ENCODE data around the gene CDK5.
A peak's percentile ranks its signal among the peaks of the same experiment; 100 is the strongest.
"Not testable (repeated sequence)": the region's sequence is repeated elsewhere in the genome, so short reads cannot be mapped to it uniquely, and the experiment has no call there.

CDK5 gene

DNA sequence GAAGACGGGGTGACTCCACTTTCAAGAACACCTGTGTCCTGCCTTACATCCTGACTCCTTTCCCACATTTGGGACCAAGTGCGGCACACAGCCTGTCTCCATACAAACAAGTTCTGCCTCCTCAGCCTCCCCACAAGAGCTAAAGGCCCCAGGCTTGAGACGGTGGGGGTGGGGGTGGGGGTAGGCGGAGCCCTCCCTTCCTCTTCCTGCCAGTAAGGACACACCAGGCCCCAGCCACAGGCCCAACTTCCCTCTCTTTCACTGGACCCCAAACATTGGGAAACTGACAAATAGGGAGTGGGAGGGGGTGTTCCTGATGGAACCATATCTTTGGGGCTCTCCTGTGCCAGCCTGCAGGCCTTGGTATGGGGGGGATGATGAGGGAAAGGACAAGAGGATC lies 4.6 kb downstream of the CDK5 start:
- Histone ChIP-seq H3K9me3 (ENCODE audit: control insufficient read depth, insufficient read depth, low read length) (no peaks in the 10 kb centered on the region), H3K27ac (ENCODE audit: low read depth, low read length) (no peak overlapping the region), H3K9ac (ENCODE audit: low read depth, low read length) (no peak overlapping the region), H3K27me3 (ENCODE audit: control insufficient read depth, insufficient read depth, low read length) (peaks cover 39% of the 10 kb centered on the region), H3K4me3 (ENCODE audit: low read depth, low read length) (no peak overlapping the region), H3K36me3 (ENCODE audit: control insufficient read depth, insufficient read depth, low read length) (no peaks in the 10 kb centered on the region), H3K4me1 (ENCODE audit: control insufficient read depth, insufficient read depth, low read length) (peaks cover 12% of the 10 kb centered on the region; the same call in 1 of the 2 replicates)

DNA sequence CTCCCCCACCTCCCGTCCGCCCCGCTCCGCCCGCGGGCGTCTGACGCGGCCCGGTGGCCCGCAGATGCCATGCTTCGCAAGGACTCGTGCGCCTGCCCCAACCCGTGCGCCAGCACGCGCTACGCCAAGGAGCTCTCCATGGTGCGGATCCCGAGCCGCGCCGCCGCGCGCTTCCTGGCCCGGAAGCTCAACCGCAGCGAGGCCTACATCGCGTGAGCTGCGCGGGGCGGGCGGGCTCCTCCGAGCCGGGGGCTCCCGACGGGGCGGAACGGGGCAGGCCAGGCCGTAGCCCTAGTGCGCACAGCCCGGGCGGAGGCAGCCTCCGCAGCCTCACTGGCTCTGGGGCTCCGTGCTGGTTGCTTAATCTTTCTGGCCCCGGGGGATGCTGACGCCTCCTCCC lies 6.6 kb downstream of the CDK5 start:
- Histone ChIP-seq H3K27me3 (ENCODE audit: control insufficient read depth, insufficient read depth, low read length) (peaks cover 35% of the 10 kb centered on the region), H3K36me3 (ENCODE audit: control insufficient read depth, insufficient read depth, low read length) (no peaks in the 10 kb centered on the region), H3K9ac (ENCODE audit: low read depth, low read length) (no peak overlapping the region), H3K27ac (ENCODE audit: low read depth, low read length) (no peak overlapping the region), H3K4me1 (ENCODE audit: control insufficient read depth, insufficient read depth, low read length) (0 out of 2 replicates have a peak, but pooled peaks cover 3% of the 10 kb centered on the region), H3K9me3 (ENCODE audit: control insufficient read depth, insufficient read depth, low read length) (no peaks in the 10 kb centered on the region), H3K4me3 (ENCODE audit: low read depth, low read length) (peak overlapping the region; percentile 36)

DNA sequence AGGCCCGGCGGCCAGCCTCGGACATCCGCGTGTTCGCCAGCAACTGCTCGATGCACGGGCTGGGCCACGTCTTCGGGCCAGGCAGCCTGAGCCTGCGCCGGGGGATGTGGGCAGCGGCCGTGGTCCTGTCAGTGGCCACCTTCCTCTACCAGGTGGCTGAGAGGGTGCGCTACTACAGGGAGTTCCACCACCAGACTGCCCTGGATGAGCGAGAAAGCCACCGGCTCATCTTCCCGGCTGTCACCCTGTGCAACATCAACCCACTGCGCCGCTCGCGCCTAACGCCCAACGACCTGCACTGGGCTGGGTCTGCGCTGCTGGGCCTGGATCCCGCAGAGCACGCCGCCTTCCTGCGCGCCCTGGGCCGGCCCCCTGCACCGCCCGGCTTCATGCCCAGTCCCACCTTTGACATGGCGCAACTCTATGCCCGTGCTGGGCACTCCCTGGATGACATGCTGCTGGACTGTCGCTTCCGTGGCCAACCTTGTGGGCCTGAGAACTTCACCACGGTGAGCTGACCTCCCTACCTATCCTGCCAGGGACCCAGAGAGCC lies 8.7 kb downstream of the CDK5 start:
- Histone ChIP-seq H3K4me1 (ENCODE audit: control insufficient read depth, insufficient read depth, low read length) (0 out of 2 replicates have a peak, but pooled peaks cover 3% of the 10 kb centered on the region), H3K4me3 (ENCODE audit: low read depth, low read length) (no peak overlapping the region), H3K27ac (ENCODE audit: low read depth, low read length) (no peak overlapping the region), H3K9me3 (ENCODE audit: control insufficient read depth, insufficient read depth, low read length) (no peaks in the 10 kb centered on the region), H3K9ac (ENCODE audit: low read depth, low read length) (no peak overlapping the region), H3K27me3 (ENCODE audit: control insufficient read depth, insufficient read depth, low read length) (peaks cover 35% of the 10 kb centered on the region), H3K36me3 (ENCODE audit: control insufficient read depth, insufficient read depth, low read length) (no peaks in the 10 kb centered on the region)

DNA sequence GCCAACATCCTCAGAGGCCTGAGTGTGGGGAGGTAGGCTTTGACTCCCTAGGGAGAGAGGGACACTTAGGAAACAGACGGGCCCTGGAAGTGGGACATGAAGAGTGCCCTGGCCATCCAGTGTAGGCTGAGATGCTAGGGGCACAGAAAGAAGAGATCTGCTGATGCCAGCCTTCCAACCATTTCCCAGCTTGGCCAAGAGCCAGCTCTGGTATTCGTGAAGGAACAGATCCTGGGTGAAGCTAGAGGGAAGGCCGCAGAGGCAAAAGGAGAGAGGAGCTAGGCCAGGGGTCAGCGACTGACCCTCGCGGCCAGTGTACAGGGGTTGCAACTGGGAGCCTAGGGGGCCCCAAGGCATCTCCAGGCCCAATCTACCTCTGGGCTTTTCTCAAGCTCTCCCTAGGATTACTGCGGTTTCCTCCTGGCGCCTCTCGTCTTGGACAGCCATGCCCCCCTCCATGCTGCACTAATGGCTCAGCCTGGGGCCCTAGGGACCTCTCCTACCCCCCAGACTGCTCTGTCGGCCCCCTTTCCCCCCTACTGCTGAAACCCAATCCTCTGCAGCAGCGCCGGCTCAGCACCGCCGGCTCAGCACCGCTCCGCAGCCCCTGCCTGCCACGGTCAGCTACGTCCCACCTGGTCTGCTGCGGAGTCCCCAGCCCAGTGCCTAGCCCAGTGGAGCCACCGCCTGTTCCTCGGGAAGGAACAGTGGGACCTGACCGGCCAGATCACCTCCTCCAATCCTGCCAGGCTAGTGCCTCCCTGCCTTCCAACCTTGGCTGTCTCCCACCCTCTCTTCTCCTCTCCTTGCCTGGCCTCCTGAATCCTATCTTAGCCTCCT lies 9.5 kb downstream of the CDK5 start, which contains the start of gene ASIC3:
TSS of gene ASIC3 (plus strand) at position 556 of the 840 bp plus-strand sequence. CDS start 355 bp downstream, outside the sequence.
- Histone ChIP-seq H3K4me1 (ENCODE audit: control insufficient read depth, insufficient read depth, low read length) (0 out of 2 replicates have a peak, but pooled peaks cover 3% of the 10 kb centered on the region), H3K9me3 (ENCODE audit: control insufficient read depth, insufficient read depth, low read length) (no peaks in the 10 kb centered on the region), H3K4me3 (ENCODE audit: low read depth, low read length) (no peak within 1 kb of the TSS), H3K27me3 (ENCODE audit: control insufficient read depth, insufficient read depth, low read length) (peaks cover 35% of the 10 kb centered on the region), H3K27ac (ENCODE audit: low read depth, low read length) (no peak within 1 kb of the TSS), H3K9ac (ENCODE audit: low read depth, low read length) (no peak within 1 kb of the TSS), H3K36me3 (ENCODE audit: control insufficient read depth, insufficient read depth, low read length) (no peaks in the 10 kb centered on the region)

DNA sequence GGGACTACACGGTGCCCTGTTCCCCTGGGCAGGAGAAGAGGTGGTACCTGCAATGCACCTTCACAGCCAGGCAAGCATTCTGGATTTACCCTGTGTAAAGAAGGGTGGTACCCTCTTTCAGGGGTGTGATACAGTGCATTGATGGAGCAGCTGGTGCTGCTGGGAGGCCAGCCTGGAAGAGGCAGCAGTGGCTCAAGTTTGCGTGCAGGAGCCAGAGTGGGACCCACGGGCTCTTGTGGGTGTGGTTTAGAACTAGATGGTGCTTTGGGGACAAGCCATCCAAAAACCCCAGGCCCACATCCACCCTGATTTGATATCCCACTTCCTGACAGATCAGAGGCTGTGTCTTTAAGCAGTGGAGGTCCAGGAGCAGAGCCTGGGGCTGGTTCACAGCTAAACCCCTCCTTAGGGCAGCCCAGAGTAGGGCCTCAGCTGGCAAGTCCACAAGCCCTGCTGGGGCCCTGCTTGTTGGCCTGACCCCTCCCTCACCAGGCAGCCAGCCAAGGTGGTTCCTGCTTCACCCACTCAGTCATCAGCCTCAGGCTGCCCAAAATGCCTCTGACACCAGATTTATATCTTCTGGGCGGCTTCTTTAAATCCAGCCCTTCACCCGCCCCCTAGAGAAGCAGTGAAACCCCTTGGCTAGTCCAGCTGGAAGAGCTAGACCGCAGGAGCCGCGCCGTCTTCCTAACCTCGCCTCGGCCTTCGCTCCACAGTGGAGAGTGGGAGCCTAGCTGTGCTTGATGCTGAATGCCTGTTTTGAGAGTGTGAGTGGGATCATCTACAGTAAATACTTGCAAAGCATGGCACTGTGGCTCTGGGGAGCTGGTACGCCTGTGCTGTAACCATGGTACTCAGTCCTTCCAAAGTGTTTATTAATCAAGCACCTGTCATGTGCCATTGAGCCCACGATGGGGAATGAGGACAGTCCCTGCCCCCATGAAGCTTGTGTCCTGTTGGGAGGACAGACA lies 10.8 kb downstream of the CDK5 start:
- 0 out of 2 replicates have a peak, but pooled peaks cover 3% of the 10 kb centered on the region for H3K4me1 ChIP-seq (ENCODE audit: control insufficient read depth, insufficient read depth, low read length)
- H3K27ac ChIP-seq (ENCODE audit: low read depth, low read length): no peak overlapping the region
- no peak overlapping the region for H3K9ac ChIP-seq (ENCODE audit: low read depth, low read length)
- peaks cover 27% of the 10 kb centered on the region for H3K27me3 ChIP-seq (ENCODE audit: control insufficient read depth, insufficient read depth, low read length)
- no peaks in the 10 kb centered on the region for H3K9me3 ChIP-seq (ENCODE audit: control insufficient read depth, insufficient read depth, low read length)
- no peaks in the 10 kb centered on the region for H3K36me3 ChIP-seq (ENCODE audit: control insufficient read depth, insufficient read depth, low read length)
- H3K4me3 ChIP-seq (ENCODE audit: low read depth, low read length): no peak overlapping the region

DNA sequence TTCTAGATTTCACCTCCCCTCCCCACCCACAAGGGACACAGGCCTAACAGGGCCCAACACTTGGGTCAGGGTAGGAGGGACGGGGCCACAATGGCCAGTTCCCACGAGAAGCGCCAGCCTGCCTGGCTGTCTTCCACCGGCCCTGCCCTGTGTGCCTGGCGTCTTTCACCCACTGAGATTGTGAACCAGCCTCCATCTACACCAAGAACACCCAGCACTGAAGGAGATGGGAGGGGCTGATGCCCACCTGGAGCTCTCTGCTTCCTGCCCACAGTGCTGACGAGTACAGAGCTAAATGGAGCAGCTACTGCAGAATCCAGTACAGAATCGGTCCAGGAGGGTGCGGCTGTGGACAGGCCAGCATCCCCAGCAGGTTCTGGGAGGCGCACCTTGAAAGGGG lies 11.7 kb downstream of the CDK5 start:
- H3K9ac ChIP-seq (ENCODE audit: low read depth, low read length): no peak overlapping the region
- H3K36me3 ChIP-seq (ENCODE audit: control insufficient read depth, insufficient read depth, low read length): no peaks in the 10 kb centered on the region
- H3K27ac ChIP-seq (ENCODE audit: low read depth, low read length): no peak overlapping the region
- H3K4me1 ChIP-seq (ENCODE audit: control insufficient read depth, insufficient read depth, low read length): no peaks in the 10 kb centered on the region
- H3K27me3 ChIP-seq (ENCODE audit: control insufficient read depth, insufficient read depth, low read length): peaks cover 23% of the 10 kb centered on the region
- H3K4me3 ChIP-seq (ENCODE audit: low read depth, low read length): no peak overlapping the region
- no peaks in the 10 kb centered on the region for H3K9me3 ChIP-seq (ENCODE audit: control insufficient read depth, insufficient read depth, low read length)

DNA sequence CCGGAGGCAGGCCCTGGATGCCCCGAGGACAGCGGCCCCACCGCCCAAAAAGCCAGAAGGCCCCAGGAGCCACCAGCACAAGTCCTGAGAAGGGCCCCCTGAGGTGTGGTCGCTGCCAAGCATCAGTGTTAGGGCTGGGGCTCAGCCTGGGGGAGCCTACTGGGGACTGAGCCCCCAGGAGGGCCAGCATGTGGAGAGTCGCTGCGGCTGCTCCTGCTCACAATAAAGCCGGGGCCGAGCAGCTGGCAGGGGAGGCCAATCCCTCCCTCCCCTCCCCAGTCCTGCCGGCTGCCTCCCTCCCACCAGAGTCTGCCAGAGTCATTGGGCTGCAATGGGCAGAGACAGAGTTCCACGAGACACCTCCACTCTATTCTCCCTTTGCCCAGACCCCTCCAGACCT lies 12.4 kb downstream of the CDK5 start:
- Histone ChIP-seq H3K4me3 (ENCODE audit: low read depth, low read length) (no peak overlapping the region), H3K4me1 (ENCODE audit: control insufficient read depth, insufficient read depth, low read length) (no peaks in the 10 kb centered on the region)

DNA sequence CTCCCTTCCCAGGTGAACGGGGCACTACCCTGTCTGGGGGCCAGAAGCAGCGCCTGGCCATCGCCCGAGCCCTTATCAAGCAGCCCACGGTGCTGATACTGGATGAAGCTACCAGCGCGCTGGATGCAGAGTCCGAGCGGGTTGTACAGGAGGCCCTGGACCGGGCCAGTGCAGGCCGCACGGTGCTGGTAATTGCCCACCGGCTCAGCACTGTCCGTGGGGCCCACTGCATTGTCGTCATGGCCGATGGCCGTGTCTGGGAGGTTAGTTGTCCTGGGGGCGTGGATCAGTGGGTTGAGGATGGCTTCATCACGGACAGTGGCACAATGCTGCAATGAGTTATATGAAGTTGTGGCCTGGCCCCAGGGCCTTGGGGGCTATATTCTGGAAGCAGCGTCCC lies 13.7 kb downstream of the CDK5 start:
- Histone ChIP-seq H3K4me3 (ENCODE audit: low read depth, low read length) (no peak overlapping the region), H3K27me3 (ENCODE audit: control insufficient read depth, insufficient read depth, low read length) (peaks cover 4% of the 10 kb centered on the region; the same call in 1 of the 2 replicates), H3K27ac (ENCODE audit: low read depth, low read length) (no peak overlapping the region), H3K36me3 (ENCODE audit: control insufficient read depth, insufficient read depth, low read length) (no peaks in the 10 kb centered on the region), H3K9me3 (ENCODE audit: control insufficient read depth, insufficient read depth, low read length) (no peaks in the 10 kb centered on the region), H3K9ac (ENCODE audit: low read depth, low read length) (no peak overlapping the region), H3K4me1 (ENCODE audit: control insufficient read depth, insufficient read depth, low read length) (no peaks in the 10 kb centered on the region)

More for the DNA sequence above, 12.4 kb downstream of the CDK5 start:
- H3K9me3 ChIP-seq (ENCODE audit: control insufficient read depth, insufficient read depth, low read length): no peaks in the 10 kb centered on the region
- H3K27ac ChIP-seq (ENCODE audit: low read depth, low read length): no peak overlapping the region
- H3K9ac ChIP-seq (ENCODE audit: low read depth, low read length): no peak overlapping the region
- no peaks in the 10 kb centered on the region for H3K36me3 ChIP-seq (ENCODE audit: control insufficient read depth, insufficient read depth, low read length)
- H3K27me3 ChIP-seq (ENCODE audit: control insufficient read depth, insufficient read depth, low read length): peaks cover 17% of the 10 kb centered on the region

DNA sequence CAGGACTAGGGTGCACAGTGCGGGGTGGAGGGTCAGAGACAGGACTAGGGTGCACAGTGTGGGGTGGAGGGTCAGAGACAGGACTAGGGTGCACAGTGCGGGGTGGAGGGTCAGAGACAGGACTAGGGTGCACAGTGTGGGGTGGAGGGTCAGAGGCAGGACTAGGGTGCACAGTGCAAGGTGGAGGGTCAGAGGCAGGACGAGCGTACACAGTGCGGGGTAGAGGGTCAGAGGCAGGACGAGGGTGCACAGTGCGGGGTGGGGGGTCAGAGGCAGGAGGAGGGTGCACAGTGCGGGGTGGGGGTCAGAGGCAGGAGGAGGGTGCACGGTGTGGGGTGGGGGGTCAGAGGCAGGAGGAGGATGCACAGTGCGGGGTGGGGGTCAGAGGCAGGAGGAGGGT lies 14.2 kb downstream of the CDK5 start:
- H3K27ac ChIP-seq (ENCODE audit: low read depth, low read length); H3K9me3 ChIP-seq (ENCODE audit: control insufficient read depth, insufficient read depth, low read length); H3K4me1 ChIP-seq (ENCODE audit: control insufficient read depth, insufficient read depth, low read length); H3K27me3 ChIP-seq (ENCODE audit: control insufficient read depth, insufficient read depth, low read length); H3K36me3 ChIP-seq (ENCODE audit: control insufficient read depth, insufficient read depth, low read length); H3K9ac ChIP-seq (ENCODE audit: low read depth, low read length); H3K4me3 ChIP-seq (ENCODE audit: low read depth, low read length): not testable (repeated sequence)

DNA sequence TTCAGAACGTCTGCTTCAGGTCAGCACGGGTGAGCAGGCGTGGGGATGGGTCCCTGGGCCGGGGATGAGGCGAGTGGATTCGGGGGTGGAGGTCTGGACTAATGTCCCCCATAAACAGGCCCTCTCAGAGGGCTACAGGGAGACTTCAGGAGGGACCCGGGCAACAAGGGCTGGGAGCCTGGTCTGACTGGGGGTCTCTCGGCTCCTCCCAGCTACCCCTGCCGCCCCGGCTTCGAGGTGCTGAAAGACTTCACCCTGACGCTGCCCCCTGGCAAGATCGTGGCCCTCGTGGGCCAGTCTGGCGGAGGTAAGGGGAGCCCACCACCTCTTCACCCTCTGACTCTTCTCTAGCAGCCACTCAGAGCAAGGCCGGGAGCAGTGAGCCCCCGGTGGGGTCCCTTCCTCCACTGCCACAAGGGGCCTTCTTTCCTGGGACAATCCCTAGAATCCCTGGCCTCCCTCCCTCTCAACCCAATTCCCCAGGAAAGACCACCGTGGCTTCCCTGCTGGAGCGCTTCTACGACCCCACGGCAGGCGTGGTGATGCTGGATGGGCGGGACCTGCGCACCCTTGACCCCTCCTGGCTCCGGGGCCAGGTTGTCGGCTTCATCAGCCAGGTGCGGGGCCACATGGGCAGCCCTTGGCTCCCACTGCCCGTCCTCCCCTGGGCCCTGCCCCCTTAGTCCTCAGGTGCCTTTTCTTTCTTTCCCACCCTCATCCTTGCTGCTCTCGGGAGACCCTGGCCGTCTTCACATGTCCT lies 16.9 kb downstream of the CDK5 start:
- Histone ChIP-seq H3K27me3 (ENCODE audit: control insufficient read depth, insufficient read depth, low read length) (no peaks in the 10 kb centered on the region), H3K4me1 (ENCODE audit: control insufficient read depth, insufficient read depth, low read length) (no peaks in the 10 kb centered on the region), H3K27ac (ENCODE audit: low read depth, low read length) (no peak overlapping the region), H3K9me3 (ENCODE audit: control insufficient read depth, insufficient read depth, low read length) (no peaks in the 10 kb centered on the region), H3K9ac (ENCODE audit: low read depth, low read length) (no peak overlapping the region), H3K36me3 (ENCODE audit: control insufficient read depth, insufficient read depth, low read length) (peaks cover 11% of the 10 kb centered on the region; the same call in 1 of the 2 replicates), H3K4me3 (ENCODE audit: low read depth, low read length) (no peak overlapping the region)
